Measurements from ENCODE around the gene METTL15.
A peak's percentile ranks its signal among the peaks of the same experiment; 100 is the strongest.

METTL15 gene

GRCh38 chr11:28107750-28108618 lies at the start of gene METTL15, which contains the start of gene KIF18A:
TSS of gene METTL15 (plus strand) at chr11:28108388. CDS start at chr11:28113335, 4,947 bp downstream.
TSS of gene KIF18A (minus strand) at chr11:28108156. CDS start at chr11:28097947, 10,209 bp downstream.
- Histone ChIP-seq H3K79me2 (ENCODE audit: low read length) (peaks cover 94% of the 10 kb centered on the region), H3K4me1 (ENCODE audit: low read length) (peaks cover 35% of the 10 kb centered on the region), H3K9me3 (ENCODE audit: insufficient read depth, low read length) (no peaks in the 10 kb centered on the region), H3K27me3 (ENCODE audit: low read depth, low read length) (no peaks in the 10 kb centered on the region), H4K20me1 (ENCODE audit: insufficient read depth, low read length) (no peaks in the 10 kb centered on the region), H3K9ac (ENCODE audit: low read length) (peak within 1 kb of the TSS; percentile 90), H3K4me3 (ENCODE audit: low read length) (peak within 1 kb of the TSS; percentile 85), H3K27ac (ENCODE audit: low read length) (peak within 1 kb of the TSS; percentile 78), H3K4me2 (ENCODE audit: low read length) (peak within 1 kb of the TSS; percentile 90), H2AFZ (ENCODE audit: low read depth, low read length) (peak within 1 kb of the TSS; percentile 82), H3K36me3 (replicated peaks; ENCODE audit: low read depth, low read length) (no peaks in the 10 kb centered on the region)
- TF ChIP-seq CTCF (IDR thresholded peaks at IDR 0.05; ENCODE audit: low read depth, low read length) (no peak), EZH2phosphoT487 (IDR thresholded peaks at IDR 0.05; ENCODE audit: low read depth) (no peak)

- TF ChIP-seq CTCF (IDR thresholded peaks at IDR 0.05; ENCODE audit: low read depth, low read length): no peak
- TF ChIP-seq EZH2phosphoT487 (IDR thresholded peaks at IDR 0.05; ENCODE audit: low read depth): no peak
- H3K4me1 ChIP-seq (ENCODE audit: low read length): no peaks in the 10 kb centered on the region
- H3K27ac ChIP-seq (ENCODE audit: low read length): no peak overlapping the region
- no peak overlapping the region for H3K4me3 ChIP-seq (ENCODE audit: low read length)
- H4K20me1 ChIP-seq (ENCODE audit: insufficient read depth, low read length): no peaks in the 10 kb centered on the region
- no peaks in the 10 kb centered on the region for H3K9me3 ChIP-seq (ENCODE audit: insufficient read depth, low read length)
- no peak overlapping the region for H2AFZ ChIP-seq (ENCODE audit: low read depth, low read length)
- no peaks in the 10 kb centered on the region for H3K27me3 ChIP-seq (ENCODE audit: low read depth, low read length)
- H3K9ac ChIP-seq (ENCODE audit: low read length): no peak overlapping the region
- H3K4me2 ChIP-seq (ENCODE audit: low read length): no peak overlapping the region
- H3K36me3 ChIP-seq (replicated peaks; ENCODE audit: low read depth, low read length): peaks cover 26% of the 10 kb centered on the region
- no peaks in the 10 kb centered on the region for H3K79me2 ChIP-seq (ENCODE audit: low read length)
Observed at GRCh38 chr11:28071305-28071704, 36.9 kb upstream of the METTL15 start.

- H3K4me1 ChIP-seq (ENCODE audit: low read length): no peaks in the 10 kb centered on the region
- H2AFZ ChIP-seq (ENCODE audit: low read depth, low read length): no peak overlapping the region
- TF ChIP-seq CTCF (IDR thresholded peaks at IDR 0.05; ENCODE audit: low read depth, low read length) (no peak), EZH2phosphoT487 (IDR thresholded peaks at IDR 0.05; ENCODE audit: low read depth) (no peak)
- no peak overlapping the region for H3K4me2 ChIP-seq (ENCODE audit: low read length)
- no peak overlapping the region for H3K27ac ChIP-seq (ENCODE audit: low read length)
- H3K36me3 ChIP-seq (replicated peaks; ENCODE audit: low read depth, low read length): peaks cover 28% of the 10 kb centered on the region
- H3K9me3 ChIP-seq (ENCODE audit: insufficient read depth, low read length): no peaks in the 10 kb centered on the region
- H3K9ac ChIP-seq (ENCODE audit: low read length): no peak overlapping the region
- H3K27me3 ChIP-seq (ENCODE audit: low read depth, low read length): no peaks in the 10 kb centered on the region
- H3K79me2 ChIP-seq (ENCODE audit: low read length): no peaks in the 10 kb centered on the region
- no peaks in the 10 kb centered on the region for H4K20me1 ChIP-seq (ENCODE audit: insufficient read depth, low read length)
- no peak overlapping the region for H3K4me3 ChIP-seq (ENCODE audit: low read length)
Observed at GRCh38 chr11:28072321-28072720, 35.9 kb upstream of the METTL15 start.

GRCh38 chr11:28077521-28077920 lies 30.7 kb upstream of the METTL15 start:
- Histone ChIP-seq H3K27ac (ENCODE audit: low read length) (no peak overlapping the region), H3K27me3 (ENCODE audit: low read depth, low read length) (no peaks in the 10 kb centered on the region), H3K79me2 (ENCODE audit: low read length) (no peaks in the 10 kb centered on the region), H3K4me2 (ENCODE audit: low read length) (no peak overlapping the region), H3K9me3 (ENCODE audit: insufficient read depth, low read length) (no peaks in the 10 kb centered on the region), H3K36me3 (replicated peaks; ENCODE audit: low read depth, low read length) (peaks cover 41% of the 10 kb centered on the region), H4K20me1 (ENCODE audit: insufficient read depth, low read length) (no peaks in the 10 kb centered on the region), H3K4me1 (ENCODE audit: low read length) (no peaks in the 10 kb centered on the region), H3K4me3 (ENCODE audit: low read length) (no peak overlapping the region), H3K9ac (ENCODE audit: low read length) (no peak overlapping the region), H2AFZ (ENCODE audit: low read depth, low read length) (no peak overlapping the region)
- TF ChIP-seq EZH2phosphoT487 (IDR thresholded peaks at IDR 0.05; ENCODE audit: low read depth) (no peak), CTCF (IDR thresholded peaks at IDR 0.05; ENCODE audit: low read depth, low read length) (no peak)
